ENCODE results near the gene TH. TPM values are rescaled to one million over a fixed set of nuclear protein-coding genes. Genes with fewer than 3 reads are reported as not detected.

The TH gene
- total RNA-seq, 1 donor from 2014 or later: 0.23 TPM

DNA sequence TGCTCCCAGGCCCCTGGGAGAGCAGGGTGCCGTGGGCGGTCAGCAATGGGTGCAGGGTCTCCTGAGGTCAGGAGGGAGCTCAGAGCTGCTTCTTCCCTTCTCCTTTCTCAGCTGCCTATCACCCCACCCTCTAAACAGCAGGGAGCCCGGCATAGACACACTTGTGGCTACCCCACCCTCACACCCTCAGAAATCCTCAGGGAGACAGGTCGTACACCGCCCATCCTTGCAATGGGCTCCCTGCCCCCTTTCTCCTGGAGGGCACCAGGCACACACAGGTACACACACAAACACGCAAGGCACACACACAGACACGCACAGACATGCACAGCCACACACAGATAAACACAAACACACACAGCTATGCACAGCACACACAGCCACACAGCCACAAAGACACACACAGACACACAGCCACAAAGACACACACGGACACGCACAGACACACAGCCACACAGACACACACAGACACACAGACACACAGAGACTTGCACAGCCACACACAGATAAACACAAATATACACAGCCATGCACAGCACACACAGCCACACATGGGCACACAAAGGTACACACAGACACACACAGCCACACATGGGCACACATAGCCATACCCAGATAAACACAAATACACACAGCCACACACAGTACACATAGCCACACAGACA, 44.9 kb upstream of the TH start:
- no peak overlapping the region for H3K4me3 ChIP-seq (ENCODE audit: low read depth, low read length)
- TF ChIP-seq, protein P1, sequence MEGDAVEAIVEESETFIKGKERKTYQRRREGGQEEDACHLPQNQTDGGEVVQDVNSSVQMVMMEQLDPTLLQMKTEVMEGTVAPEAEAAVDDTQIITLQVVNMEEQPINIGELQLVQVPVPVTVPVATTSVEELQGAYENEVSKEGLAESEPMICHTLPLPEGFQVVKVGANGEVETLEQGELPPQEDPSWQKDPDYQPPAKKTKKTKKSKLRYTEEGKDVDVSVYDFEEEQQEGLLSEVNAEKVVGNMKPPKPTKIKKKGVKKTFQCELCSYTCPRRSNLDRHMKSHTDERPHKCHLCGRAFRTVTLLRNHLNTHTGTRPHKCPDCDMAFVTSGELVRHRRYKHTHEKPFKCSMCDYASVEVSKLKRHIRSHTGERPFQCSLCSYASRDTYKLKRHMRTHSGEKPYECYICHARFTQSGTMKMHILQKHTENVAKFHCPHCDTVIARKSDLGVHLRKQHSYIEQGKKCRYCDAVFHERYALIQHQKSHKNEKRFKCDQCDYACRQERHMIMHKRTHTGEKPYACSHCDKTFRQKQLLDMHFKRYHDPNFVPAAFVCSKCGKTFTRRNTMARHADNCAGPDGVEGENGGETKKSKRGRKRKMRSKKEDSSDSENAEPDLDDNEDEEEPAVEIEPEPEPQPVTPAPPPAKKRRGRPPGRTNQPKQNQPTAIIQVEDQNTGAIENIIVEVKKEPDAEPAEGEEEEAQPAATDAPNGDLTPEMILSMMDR (conservative IDR thresholded peaks at IDR 0.05; ENCODE audit: low read depth, low read length): no peak
- DNase-seq (ENCODE audit: low read depth): no peak

DNA sequence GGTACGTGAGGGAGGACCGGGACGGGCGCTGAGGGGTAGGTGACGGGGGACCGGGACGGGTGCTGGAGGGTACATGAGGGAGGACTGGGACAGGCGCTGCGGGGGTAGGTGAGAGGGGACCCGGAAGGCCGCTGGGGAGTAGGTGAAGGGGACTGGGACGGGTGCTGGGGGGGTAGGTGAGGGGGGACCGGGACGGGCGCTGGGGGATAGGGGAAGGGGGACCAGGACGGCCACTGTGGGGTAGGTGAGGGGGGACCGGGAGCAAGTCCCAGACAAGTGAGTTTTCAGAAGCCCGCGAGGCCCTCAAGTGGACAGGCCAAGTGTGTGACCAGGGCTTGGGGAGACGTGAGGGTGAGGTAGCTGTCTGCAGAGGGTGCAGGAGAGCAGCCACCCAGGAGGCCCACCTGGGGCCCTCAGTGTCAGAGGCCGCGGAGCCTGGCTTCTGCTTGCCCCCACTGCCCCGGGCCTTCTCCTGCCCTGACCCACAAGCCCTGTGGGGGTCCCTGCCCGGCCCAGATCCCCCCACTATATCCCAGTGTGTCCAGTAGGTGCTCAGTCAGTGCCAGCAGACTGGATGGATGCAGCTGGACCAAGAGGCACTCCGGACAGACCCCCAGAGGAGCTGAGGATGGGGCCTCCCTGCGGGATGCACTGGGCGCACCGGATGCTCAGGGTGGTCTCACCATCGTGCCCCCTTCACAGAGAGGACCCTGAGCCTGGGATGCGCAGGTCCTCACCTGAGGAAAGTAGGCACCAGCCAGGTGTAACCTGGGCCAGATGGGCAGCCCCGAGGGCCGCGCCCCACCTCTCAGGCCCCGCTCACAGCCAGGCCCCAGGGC, 44.2 kb upstream of the TH start:
- no peak for DNase-seq (ENCODE audit: low read depth)
- no peak overlapping the region for H3K4me3 ChIP-seq (ENCODE audit: low read depth, low read length)
- TF ChIP-seq, protein P1 (conservative IDR thresholded peaks at IDR 0.05; ENCODE audit: low read depth, low read length): no peak

DNA sequence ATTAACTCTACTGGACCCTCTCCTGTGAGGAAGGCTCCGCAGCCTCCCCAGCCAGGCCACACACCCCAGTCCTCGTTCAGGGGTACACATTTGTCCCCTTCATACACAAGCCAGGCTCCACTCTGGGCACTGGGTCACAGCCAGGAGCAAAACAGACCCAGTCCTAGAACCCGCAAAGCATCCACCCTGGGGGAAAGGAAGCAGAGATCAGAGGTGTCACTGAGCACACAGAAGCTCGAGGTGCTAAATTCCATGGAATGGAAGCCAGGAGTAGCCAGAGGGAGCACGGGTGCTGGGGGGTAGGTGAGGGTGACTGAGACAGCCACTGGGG, 43.6 kb upstream of the TH start:
- TF ChIP-seq, protein P1 (conservative IDR thresholded peaks at IDR 0.05; ENCODE audit: low read depth, low read length): no peak
- H3K4me3 ChIP-seq (ENCODE audit: low read depth, low read length): no peak overlapping the region
- no peak for DNase-seq (ENCODE audit: low read depth)

DNA sequence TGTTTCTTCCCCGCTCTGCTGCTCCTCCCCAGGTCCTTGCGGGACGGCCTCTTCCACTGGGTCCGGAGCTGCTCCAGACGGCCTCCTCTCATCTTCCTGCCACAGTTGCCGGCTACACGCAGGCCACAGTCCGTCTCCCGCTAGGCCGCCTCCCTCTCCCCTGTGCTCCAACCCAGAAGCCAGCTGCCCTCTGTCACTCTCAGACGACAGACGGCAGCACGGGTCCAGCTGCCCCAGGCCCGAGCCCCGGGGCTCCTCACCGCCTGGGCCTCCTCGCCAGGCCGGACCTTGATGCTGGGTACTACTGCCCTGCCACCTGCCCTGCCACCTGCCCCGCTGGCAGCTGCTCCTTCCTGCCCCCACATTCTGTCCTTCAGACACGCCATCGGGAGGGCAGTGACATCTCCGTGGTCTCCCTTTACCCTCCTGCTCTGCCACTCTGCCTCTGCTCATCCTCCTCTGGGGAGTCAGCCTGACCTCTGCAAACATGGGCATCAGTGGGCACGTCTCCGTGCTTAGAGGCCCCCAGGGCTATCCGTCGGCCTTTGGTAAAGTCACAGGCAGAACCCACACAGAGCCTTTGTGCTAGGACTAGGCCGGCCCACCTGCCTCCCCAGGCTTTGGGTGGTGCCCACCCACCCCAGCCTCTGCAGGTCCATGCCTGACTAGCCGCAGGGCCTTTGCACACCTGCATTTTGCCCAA, 43.1 kb upstream of the TH start:
- TF ChIP-seq, protein P1 (conservative IDR thresholded peaks at IDR 0.05; ENCODE audit: low read depth, low read length): no peak
- no peak overlapping the region for H3K4me3 ChIP-seq (ENCODE audit: low read depth, low read length)
- DNase-seq (ENCODE audit: low read depth): no peak

DNA sequence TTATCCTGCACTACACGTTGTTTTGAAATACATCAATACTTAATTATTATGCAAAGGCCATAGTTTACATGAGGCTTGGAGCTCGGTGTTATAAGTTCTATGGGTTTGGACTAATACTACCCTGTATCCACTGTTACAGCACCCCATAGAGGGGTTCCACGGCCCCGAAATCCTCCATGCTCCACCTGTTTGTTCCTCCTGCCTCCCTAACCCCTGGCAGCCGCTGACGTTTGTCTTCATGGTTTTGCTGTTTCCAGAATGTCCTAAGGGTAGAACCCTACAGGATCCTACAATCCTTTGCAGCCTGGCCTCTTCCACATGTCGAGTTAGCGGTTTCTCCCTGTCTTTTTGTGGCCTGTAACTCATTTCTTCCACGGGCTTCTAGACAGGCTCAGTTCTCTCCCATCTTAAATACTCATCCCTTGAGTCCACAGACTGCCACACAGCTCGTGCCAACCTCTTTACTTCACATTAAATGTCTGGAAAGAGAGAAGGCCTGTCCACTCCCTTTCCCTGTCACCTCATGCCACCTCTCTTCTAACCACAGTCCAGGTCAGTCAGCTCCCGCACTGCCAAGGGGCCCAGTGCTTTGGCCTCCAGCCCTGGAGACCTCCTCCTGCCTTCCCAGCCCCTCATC, 42.4 kb upstream of the TH start:
- DNase-seq (ENCODE audit: low read depth): no peak
- TF ChIP-seq, protein P1 (conservative IDR thresholded peaks at IDR 0.05; ENCODE audit: low read depth, low read length): no peak
- no peak overlapping the region for H3K4me3 ChIP-seq (ENCODE audit: low read depth, low read length)

DNA sequence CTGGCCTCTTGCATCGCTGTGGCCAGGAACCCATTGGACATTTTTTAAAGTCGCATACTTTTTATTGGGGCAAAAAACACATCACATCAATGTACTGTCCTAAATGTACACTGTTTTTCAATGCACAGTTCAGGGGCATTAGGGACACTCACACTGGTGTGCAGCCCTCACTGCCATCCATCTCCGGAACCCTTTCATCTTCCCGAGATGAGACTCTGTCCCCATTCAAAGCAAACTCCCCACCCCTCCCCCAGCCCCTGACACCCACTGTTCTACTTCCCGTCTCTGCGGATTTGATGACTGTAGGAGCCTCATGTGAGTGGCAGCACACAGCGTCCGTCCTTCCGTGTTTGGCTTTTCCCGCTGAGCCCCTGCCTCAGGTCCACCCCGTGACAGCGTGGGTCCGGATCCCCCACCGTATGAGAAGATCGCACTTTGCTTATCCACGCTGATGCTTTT, 41.8 kb upstream of the TH start:
- TF ChIP-seq, protein P1 (conservative IDR thresholded peaks at IDR 0.05; ENCODE audit: low read depth, low read length): no peak
- no peak overlapping the region for H3K4me3 ChIP-seq (ENCODE audit: low read depth, low read length)
- no peak for DNase-seq (ENCODE audit: low read depth)
